B cell (primary cell): Measurements from ENCODE around the gene SFTPA2.

Experiments
- EZH2 ChIP-seq: IDR thresholded peaks from 2 replicates; pipeline ENCODE4 v1.6.1; 2012; ENCODE audit warnings: borderline replicate concordance, low read depth, mild to moderate bottlenecking, moderate library complexity, low read length; ENCODE audit not compliant: insufficient read depth, poor library complexity, severe bottlenecking
- TF ChIP-seq, protein P1 (sequence below): fragments of 200-600 bp; IDR thresholded peaks from one replicate; pipeline ENCODE4 v1.8.0; 2022; ENCODE audit warnings: antibody characterized with exemption, mild to moderate bottlenecking

DNA sequence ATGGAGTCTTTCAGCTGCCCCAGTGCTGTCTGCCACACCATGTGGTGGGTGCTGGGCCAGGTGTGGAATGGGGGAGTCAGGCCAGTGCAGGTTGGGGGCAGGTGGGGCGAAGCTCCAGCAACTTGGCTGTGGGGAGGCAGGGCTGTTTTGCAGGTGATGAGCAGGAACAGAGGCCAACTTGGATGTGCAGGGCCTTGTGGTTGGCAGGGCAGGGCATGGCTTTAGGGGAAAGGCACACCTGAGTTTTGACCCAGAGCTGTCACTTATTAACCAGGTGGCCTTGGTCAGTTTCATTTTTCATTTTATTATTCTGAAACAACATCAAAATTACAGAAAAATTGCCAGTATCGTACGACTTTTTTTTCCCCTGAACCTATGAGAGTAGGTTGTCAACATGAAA is 1.1 kb upstream of the SFTPA2 start:
- TF ChIP-seq, protein P1, sequence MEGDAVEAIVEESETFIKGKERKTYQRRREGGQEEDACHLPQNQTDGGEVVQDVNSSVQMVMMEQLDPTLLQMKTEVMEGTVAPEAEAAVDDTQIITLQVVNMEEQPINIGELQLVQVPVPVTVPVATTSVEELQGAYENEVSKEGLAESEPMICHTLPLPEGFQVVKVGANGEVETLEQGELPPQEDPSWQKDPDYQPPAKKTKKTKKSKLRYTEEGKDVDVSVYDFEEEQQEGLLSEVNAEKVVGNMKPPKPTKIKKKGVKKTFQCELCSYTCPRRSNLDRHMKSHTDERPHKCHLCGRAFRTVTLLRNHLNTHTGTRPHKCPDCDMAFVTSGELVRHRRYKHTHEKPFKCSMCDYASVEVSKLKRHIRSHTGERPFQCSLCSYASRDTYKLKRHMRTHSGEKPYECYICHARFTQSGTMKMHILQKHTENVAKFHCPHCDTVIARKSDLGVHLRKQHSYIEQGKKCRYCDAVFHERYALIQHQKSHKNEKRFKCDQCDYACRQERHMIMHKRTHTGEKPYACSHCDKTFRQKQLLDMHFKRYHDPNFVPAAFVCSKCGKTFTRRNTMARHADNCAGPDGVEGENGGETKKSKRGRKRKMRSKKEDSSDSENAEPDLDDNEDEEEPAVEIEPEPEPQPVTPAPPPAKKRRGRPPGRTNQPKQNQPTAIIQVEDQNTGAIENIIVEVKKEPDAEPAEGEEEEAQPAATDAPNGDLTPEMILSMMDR, result no peak
- no peak for TF ChIP-seq EZH2
